ENCODE results near the gene EID1. TPM values are rescaled to one million over a fixed set of nuclear protein-coding genes. Genes with fewer than 3 reads are reported as not detected.

The EID1 gene
- total RNA-seq, 1 donor from 2014 or later = 165 TPM

DNA sequence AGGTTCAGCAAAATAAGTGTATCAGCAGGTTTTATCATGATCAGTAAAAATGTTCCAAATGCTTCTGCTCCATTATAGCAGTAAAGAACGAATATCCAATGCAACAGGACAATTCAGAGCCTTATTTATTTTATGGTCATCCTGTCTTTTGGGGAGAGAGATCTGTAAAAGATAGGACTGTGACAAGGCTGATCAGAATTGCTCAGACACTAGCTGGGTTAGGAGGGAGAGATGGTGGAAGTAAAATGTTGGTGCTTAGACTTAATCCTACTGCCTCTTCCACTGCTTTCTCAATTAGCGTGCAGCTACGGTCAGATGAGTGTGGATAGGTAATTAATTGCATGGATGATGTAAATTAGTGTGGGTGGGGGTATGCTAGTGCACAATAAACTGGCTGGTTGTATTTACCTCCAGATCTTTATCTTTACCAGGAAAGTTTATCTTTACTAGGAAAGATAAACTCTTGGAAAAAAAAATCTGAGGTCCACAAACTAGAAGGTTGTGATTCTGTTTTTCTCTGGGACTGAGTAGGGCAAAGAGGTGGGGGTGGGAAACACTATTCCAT, 2.2 kb downstream of the EID1 start:
- no peak for DNase-seq (ENCODE audit: low read depth)
- no peaks in the 10 kb centered on the region for H3K9me3 ChIP-seq (ENCODE audit: insufficient read depth, low read depth, low read length)
- no peak for TF ChIP-seq CTCF (IDR thresholded peaks at IDR 0.05; ENCODE audit: insufficient read depth, low read depth, low read length)
- no peak for TF ChIP-seq EZH2 (IDR thresholded peaks at IDR 0.05; ENCODE audit: insufficient read depth, low read length)
- H3K9me3 Mint-ChIP-seq (ENCODE audit: unreplicated experiment) = no peaks in the 10 kb centered on the region
- H3K36me3 ChIP-seq (ENCODE audit: insufficient read depth, low read length) = no peaks in the 10 kb centered on the region
- H3K4me2 ChIP-seq (ENCODE audit: low read length) = peak overlapping the region; percentile 81
- H3K4me1 Mint-ChIP-seq (ENCODE audit: low read depth, unreplicated experiment) = peaks cover 12% of the 10 kb centered on the region
- H3K4me3 Mint-ChIP-seq (ENCODE audit: unreplicated experiment) = peak overlapping the region; percentile 99
- H2AFZ ChIP-seq (ENCODE audit: low read depth, low read length) = no peak overlapping the region
- peaks cover 24% of the 10 kb centered on the region for H4K20me1 ChIP-seq (ENCODE audit: insufficient read depth, low read length)
- FAIRE-seq = no peak
- H3K27me3 ChIP-seq (ENCODE audit: insufficient read depth, low read length) = no peaks in the 10 kb centered on the region
- H3K27ac ChIP-seq (ENCODE audit: low read depth, low read length) = no peak overlapping the region
- peak overlapping the region; percentile 19 for H3K9ac ChIP-seq (ENCODE audit: low read length)
- H3K4me1 ChIP-seq (ENCODE audit: insufficient read depth, low read length) = peaks cover 11% of the 10 kb centered on the region
- H3K79me2 ChIP-seq (ENCODE audit: insufficient read depth, low read length) = peaks cover 24% of the 10 kb centered on the region
- H3K27me3 Mint-ChIP-seq (ENCODE audit: low read depth, unreplicated experiment) = no peaks in the 10 kb centered on the region
- H3K27ac Mint-ChIP-seq (ENCODE audit: unreplicated experiment) = peak overlapping the region; percentile 54
- peak overlapping the region; percentile 85 for H3K4me3 ChIP-seq (ENCODE audit: insufficient read depth, low read depth, low read length)
- peaks cover 1% of the 10 kb centered on the region for H3K36me3 Mint-ChIP-seq (ENCODE audit: low read depth, unreplicated experiment)

DNA sequence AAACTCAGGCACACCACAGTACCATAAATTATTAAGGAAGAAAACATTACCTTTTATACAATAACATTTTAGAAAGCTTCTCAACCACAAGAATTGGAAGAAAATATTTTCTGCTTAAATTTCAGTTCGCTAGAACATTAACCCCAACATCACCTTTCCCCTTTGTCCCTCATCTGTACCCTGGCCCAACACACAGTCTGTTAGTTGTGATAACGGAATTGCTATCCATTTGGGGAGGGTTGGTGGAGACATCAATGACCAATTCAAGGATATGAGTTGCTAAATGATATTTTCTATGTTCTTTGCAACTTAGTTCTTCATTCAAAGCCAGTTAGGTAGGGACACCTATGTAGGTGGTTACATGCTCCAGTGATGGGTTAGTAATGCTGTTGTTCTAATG, 5.8 kb downstream of the EID1 start:
- H3K27me3 Mint-ChIP-seq (ENCODE audit: low read depth, unreplicated experiment) = no peaks in the 10 kb centered on the region
- Histone ChIP-seq H3K9me3 (ENCODE audit: insufficient read depth, low read depth, low read length) (no peaks in the 10 kb centered on the region), H3K9ac (ENCODE audit: low read length) (no peak overlapping the region), H3K36me3 (ENCODE audit: insufficient read depth, low read length) (no peaks in the 10 kb centered on the region), H3K4me1 (ENCODE audit: insufficient read depth, low read length) (peaks cover 11% of the 10 kb centered on the region), H3K4me2 (ENCODE audit: low read length) (no peak overlapping the region), H4K20me1 (ENCODE audit: insufficient read depth, low read length) (peaks cover 22% of the 10 kb centered on the region), H3K27me3 (ENCODE audit: insufficient read depth, low read length) (no peaks in the 10 kb centered on the region), H3K4me3 (ENCODE audit: insufficient read depth, low read depth, low read length) (no peak overlapping the region), H2AFZ (ENCODE audit: low read depth, low read length) (no peak overlapping the region), H3K79me2 (ENCODE audit: insufficient read depth, low read length) (peaks cover 16% of the 10 kb centered on the region), H3K27ac (ENCODE audit: low read depth, low read length) (no peak overlapping the region)
- peaks cover 15% of the 10 kb centered on the region for H3K4me1 Mint-ChIP-seq (ENCODE audit: low read depth, unreplicated experiment)
- FAIRE-seq = no peak
- H3K36me3 Mint-ChIP-seq (ENCODE audit: low read depth, unreplicated experiment) = peaks cover under 1% of the 10 kb centered on the region
- H3K27ac Mint-ChIP-seq (ENCODE audit: unreplicated experiment) = no peak overlapping the region
- H3K4me3 Mint-ChIP-seq (ENCODE audit: unreplicated experiment) = no peak overlapping the region
- no peak for DNase-seq (ENCODE audit: low read depth)
- H3K9me3 Mint-ChIP-seq (ENCODE audit: unreplicated experiment) = no peaks in the 10 kb centered on the region
- TF ChIP-seq EZH2 (IDR thresholded peaks at IDR 0.05; ENCODE audit: insufficient read depth, low read length) (no peak), CTCF (IDR thresholded peaks at IDR 0.05; ENCODE audit: insufficient read depth, low read depth, low read length) (no peak)

- H3K27ac ChIP-seq (ENCODE audit: low read depth, low read length) = no peak overlapping the region
- H3K4me3 ChIP-seq (ENCODE audit: insufficient read depth, low read depth, low read length) = no peak overlapping the region
- no peak overlapping the region for H3K9ac ChIP-seq (ENCODE audit: low read length)
- DNase-seq (ENCODE audit: low read depth) = no peak
- no peaks in the 10 kb centered on the region for H4K20me1 ChIP-seq (ENCODE audit: insufficient read depth, low read length)
- FAIRE-seq = no peak
- H3K9me3 Mint-ChIP-seq (ENCODE audit: unreplicated experiment) = peaks cover 1% of the 10 kb centered on the region
- no peak overlapping the region for H3K4me2 ChIP-seq (ENCODE audit: low read length)
- peaks cover 6% of the 10 kb centered on the region for H3K4me1 ChIP-seq (ENCODE audit: insufficient read depth, low read length)
- H3K79me2 ChIP-seq (ENCODE audit: insufficient read depth, low read length) = no peaks in the 10 kb centered on the region
- H3K36me3 Mint-ChIP-seq (ENCODE audit: low read depth, unreplicated experiment) = no peaks in the 10 kb centered on the region
- no peaks in the 10 kb centered on the region for H3K9me3 ChIP-seq (ENCODE audit: insufficient read depth, low read depth, low read length)
- no peaks in the 10 kb centered on the region for H3K27me3 ChIP-seq (ENCODE audit: insufficient read depth, low read length)
- H3K4me3 Mint-ChIP-seq (ENCODE audit: unreplicated experiment) = no peak overlapping the region
- no peaks in the 10 kb centered on the region for H3K36me3 ChIP-seq (ENCODE audit: insufficient read depth, low read length)
- H2AFZ ChIP-seq (ENCODE audit: low read depth, low read length) = no peak overlapping the region
- TF ChIP-seq CTCF (IDR thresholded peaks at IDR 0.05; ENCODE audit: insufficient read depth, low read depth, low read length) = no peak
- H3K4me1 Mint-ChIP-seq (ENCODE audit: low read depth, unreplicated experiment) = peaks cover 22% of the 10 kb centered on the region
- no peak overlapping the region for H3K27ac Mint-ChIP-seq (ENCODE audit: unreplicated experiment)
- H3K27me3 Mint-ChIP-seq (ENCODE audit: low read depth, unreplicated experiment) = no peaks in the 10 kb centered on the region
Measured at GRCh38 chr15:48887144-48887543, 9.2 kb downstream of the EID1 start.
